GM19099 (cell line): ENCODE results near the gene IFT122.

ENCODE experiments used
- POLR2A ChIP-seq: IDR thresholded peaks from 3 replicates; pipeline ENCODE4 v1.6.1; 2011; ENCODE audit warnings: low read depth; ENCODE audit not compliant: insufficient read length; ENCODE audit errors: extremely low read depth

Gene IFT122

GRCh38 chr3:129555153-129555550 lies 115.1 kb downstream of the IFT122 start:
- no peak for TF ChIP-seq POLR2A

- no peak for TF ChIP-seq POLR2A
Measured at GRCh38 chr3:129555616-129556357, 115.8 kb downstream of the IFT122 start.

GRCh38 chr3:129556358-129556695 lies 116.3 kb downstream of the IFT122 start:
- no peak for TF ChIP-seq POLR2A

GRCh38 chr3:129556890-129557547 lies 117.0 kb downstream of the IFT122 start:
- no peak for TF ChIP-seq POLR2A

GRCh38 chr3:129557548-129557894 lies 117.5 kb downstream of the IFT122 start:
- TF ChIP-seq POLR2A = no peak

- TF ChIP-seq POLR2A = no peak
Measured at GRCh38 chr3:129558081-129558771, 118.2 kb downstream of the IFT122 start.

- no peak for TF ChIP-seq POLR2A
Measured at GRCh38 chr3:129558772-129559564, 118.9 kb downstream of the IFT122 start.

- TF ChIP-seq POLR2A = no peak
Measured at GRCh38 chr3:129559565-129560079, 119.6 kb downstream of the IFT122 start.

- no peak for TF ChIP-seq POLR2A
Measured at GRCh38 chr3:129560269-129560787, 120.3 kb downstream of the IFT122 start.

- TF ChIP-seq POLR2A = no peak
Measured at GRCh38 chr3:129560911-129561594, 121.0 kb downstream of the IFT122 start.

- TF ChIP-seq POLR2A = no peak
Measured at GRCh38 chr3:129561619-129562248, 121.7 kb downstream of the IFT122 start.

GRCh38 chr3:129562803-129563202 lies 122.8 kb downstream of the IFT122 start:
- TF ChIP-seq POLR2A = no peak

- TF ChIP-seq POLR2A = no peak
Measured at GRCh38 chr3:129563332-129563731, 123.3 kb downstream of the IFT122 start.
